Measurements from ENCODE around the gene GOLGA6L10. TPM values are rescaled to one million over a fixed set of nuclear protein-coding genes. Genes with fewer than 3 reads are reported as not detected.
A peak's percentile ranks its signal among the peaks of the same experiment; 100 is the strongest.
"Not testable (repeated sequence)": the region's sequence is repeated elsewhere in the genome, so short reads cannot be mapped to it uniquely, and the experiment has no call there.

The GOLGA6L10 gene
- total and polyA plus RNA-seq, 9 of the 15 experiments (the other 6 are each of a cell fraction or from before 2014, with no cell fraction given): 0.32 to 7.1 (median 2.0) TPM

DNA sequence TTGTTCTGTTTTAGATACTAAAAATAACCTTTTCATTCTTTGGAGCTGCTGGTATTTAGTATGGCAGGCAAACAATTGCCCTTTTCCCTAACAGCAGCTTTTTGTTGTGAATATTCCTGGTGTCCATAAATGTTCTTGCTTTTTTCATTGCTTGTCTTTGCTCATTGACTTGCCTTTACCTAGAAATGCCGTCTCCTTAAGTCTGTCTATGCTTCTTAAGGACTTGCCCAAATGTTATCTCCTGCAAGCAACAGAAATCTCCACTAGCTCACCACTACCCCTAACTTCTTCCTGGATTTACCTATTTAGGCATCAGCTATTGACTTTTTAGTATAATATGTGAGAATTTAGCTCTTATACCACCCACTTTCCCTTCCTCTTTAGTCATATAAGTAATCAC lies 42.8 kb upstream of the GOLGA6L10 start:
- H4K20me1 ChIP-seq (replicated peaks; ENCODE audit: control insufficient read depth, insufficient read depth, low read length); H2AFZ ChIP-seq (ENCODE audit: low read depth, low read length); H3K9me3 ChIP-seq (replicated peaks; ENCODE audit: control insufficient read depth, insufficient read depth, low read depth, low read length); H3K9me1 ChIP-seq (ENCODE audit: control insufficient read depth, insufficient read depth, low read length); H3K4me2 ChIP-seq (ENCODE audit: insufficient read depth, low read length); BruUV-seq (replicated peaks); intact Hi-C loops (cut with micrococcal nuclease); FAIRE-seq; CTCF ChIA-PET (ENCODE audit: low intra/inter-chr PET ratio); H3K27me3 ChIP-seq (ENCODE audit: control insufficient read depth in 2 of 2, insufficient read depth in 2 of 2, low read length in 2 of 2); H3K36me3 ChIP-seq (ENCODE audit: control insufficient read depth, insufficient read depth, low read length); H3K4me3 ChIP-seq: not testable (repeated sequence)
- Histone ChIP-seq H3K27ac (ENCODE audit: extremely low read depth, low read depth, low read length) (peak overlapping the region; percentile 41; the same call in 2 of the 3 replicates), H3K4me1 (replicated peaks in 1 of 2; ENCODE audit: control insufficient read depth in 2 of 2, insufficient read depth in 2 of 2, low read length in 2 of 2) (peaks cover 0 to 12% of the 10 kb centered on the region in 2 experiments; a peak in 4 of 5 replicates), H3K9ac (ENCODE audit: insufficient read depth in 1 of 2, low read depth in 2 of 2, low read length in 2 of 2) (0 out of 4 replicates have a peak overlapping the region, but pooled peaks of 1 of the 2 experiments have one; percentile 32), H3K79me2 (ENCODE audit: control insufficient read depth, insufficient read depth, low read length) (peaks cover 36% of the 10 kb centered on the region; the same call in 2 of the 3 replicates)
- 0% methylated on average over 1 of the region's 1 CpG for WGBS (ENCODE audit: insufficient coverage, low coverage, missing lambda C conversion rate)
- POLR2A ChIA-PET: interaction anchor here (1.4 kb wide), 1 partner anchor 16 kb away, joined by 3 read pairs; no protein-coding TSS in a partner anchor
- peak; percentile 21; the same call in 1 of the 2 replicates for TF ChIP-seq SMARCA4 (IDR thresholded peaks at IDR 0.05)
- TF ChIP-seq, protein P1, sequence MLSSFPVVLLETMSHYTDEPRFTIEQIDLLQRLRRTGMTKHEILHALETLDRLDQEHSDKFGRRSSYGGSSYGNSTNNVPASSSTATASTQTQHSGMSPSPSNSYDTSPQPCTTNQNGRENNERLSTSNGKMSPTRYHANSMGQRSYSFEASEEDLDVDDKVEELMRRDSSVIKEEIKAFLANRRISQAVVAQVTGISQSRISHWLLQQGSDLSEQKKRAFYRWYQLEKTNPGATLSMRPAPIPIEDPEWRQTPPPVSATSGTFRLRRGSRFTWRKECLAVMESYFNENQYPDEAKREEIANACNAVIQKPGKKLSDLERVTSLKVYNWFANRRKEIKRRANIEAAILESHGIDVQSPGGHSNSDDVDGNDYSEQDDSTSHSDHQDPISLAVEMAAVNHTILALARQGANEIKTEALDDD (IDR thresholded peaks at IDR 0.05): peak; percentile 51; the same call in 1 of the 2 replicates
- DNase-seq (ENCODE audit: extremely low read depth in 1 of 4, low spot score in 3 of 4) (peak in 1 of 4 experiments; percentile 51), ATAC-seq (peak; percentile 52; the same call in 2 of the 3 replicates)
- in situ Hi-C loops (cut with MboI): loop anchor here (25.0 kb wide), 1 partner anchor 1945 kb away; no protein-coding TSS in a partner anchor

DNA sequence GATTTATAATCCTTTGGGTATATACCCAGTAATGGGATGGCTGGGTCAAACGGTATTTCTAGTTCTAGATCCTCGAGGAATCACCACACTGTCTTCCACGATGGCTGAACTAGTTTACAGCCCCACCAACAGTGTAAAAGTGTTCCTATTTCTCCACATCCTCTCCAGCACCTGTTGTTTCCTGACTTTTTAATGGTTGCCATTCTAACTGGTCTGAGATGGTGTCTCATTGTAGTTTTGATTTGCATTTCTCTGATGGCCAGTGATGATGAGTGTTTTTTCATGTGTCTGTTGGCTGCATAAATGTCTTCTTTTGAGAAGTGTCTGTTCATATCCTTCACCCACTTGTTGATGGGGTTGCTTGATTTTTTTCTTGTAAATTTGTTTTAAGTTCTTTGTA lies 40.9 kb upstream of the GOLGA6L10 start:
- 13% methylated on average over 3 of the region's 3 CpGs for WGBS (ENCODE audit: insufficient coverage, low coverage, missing lambda C conversion rate)
- POLR2A ChIA-PET; H3K27me3 ChIP-seq (ENCODE audit: control insufficient read depth in 2 of 2, insufficient read depth in 2 of 2, low read length in 2 of 2); BruUV-seq (replicated peaks); H3K9me1 ChIP-seq (ENCODE audit: control insufficient read depth, insufficient read depth, low read length); H3K27ac ChIP-seq (ENCODE audit: extremely low read depth, low read depth, low read length); DNase-seq (ENCODE audit: extremely low read depth in 1 of 4, low spot score in 3 of 4); intact Hi-C loops (cut with micrococcal nuclease); H3K4me3 ChIP-seq; H3K36me3 ChIP-seq (ENCODE audit: control insufficient read depth, insufficient read depth, low read length); H3K9me3 ChIP-seq (replicated peaks; ENCODE audit: control insufficient read depth, insufficient read depth, low read depth, low read length); H2AFZ ChIP-seq (ENCODE audit: low read depth, low read length); ATAC-seq; H3K4me2 ChIP-seq (ENCODE audit: insufficient read depth, low read length); H4K20me1 ChIP-seq (replicated peaks; ENCODE audit: control insufficient read depth, insufficient read depth, low read length); FAIRE-seq; H3K9ac ChIP-seq (ENCODE audit: insufficient read depth in 1 of 2, low read depth in 2 of 2, low read length in 2 of 2): not testable (repeated sequence)
- in situ Hi-C loops (cut with MboI): loop anchor here (25.0 kb wide), 1 partner anchor 1947 kb away; no protein-coding TSS in a partner anchor
- Histone ChIP-seq H3K79me2 (ENCODE audit: control insufficient read depth, insufficient read depth, low read length) (peaks cover 45% of the 10 kb centered on the region; the same call in 2 of the 3 replicates), H3K4me1 (replicated peaks in 1 of 2; ENCODE audit: control insufficient read depth in 2 of 2, insufficient read depth in 2 of 2, low read length in 2 of 2) (peaks cover 0 to 15% of the 10 kb centered on the region in 2 experiments; a peak in 4 of 5 replicates)
- TF ChIP-seq, protein P2, sequence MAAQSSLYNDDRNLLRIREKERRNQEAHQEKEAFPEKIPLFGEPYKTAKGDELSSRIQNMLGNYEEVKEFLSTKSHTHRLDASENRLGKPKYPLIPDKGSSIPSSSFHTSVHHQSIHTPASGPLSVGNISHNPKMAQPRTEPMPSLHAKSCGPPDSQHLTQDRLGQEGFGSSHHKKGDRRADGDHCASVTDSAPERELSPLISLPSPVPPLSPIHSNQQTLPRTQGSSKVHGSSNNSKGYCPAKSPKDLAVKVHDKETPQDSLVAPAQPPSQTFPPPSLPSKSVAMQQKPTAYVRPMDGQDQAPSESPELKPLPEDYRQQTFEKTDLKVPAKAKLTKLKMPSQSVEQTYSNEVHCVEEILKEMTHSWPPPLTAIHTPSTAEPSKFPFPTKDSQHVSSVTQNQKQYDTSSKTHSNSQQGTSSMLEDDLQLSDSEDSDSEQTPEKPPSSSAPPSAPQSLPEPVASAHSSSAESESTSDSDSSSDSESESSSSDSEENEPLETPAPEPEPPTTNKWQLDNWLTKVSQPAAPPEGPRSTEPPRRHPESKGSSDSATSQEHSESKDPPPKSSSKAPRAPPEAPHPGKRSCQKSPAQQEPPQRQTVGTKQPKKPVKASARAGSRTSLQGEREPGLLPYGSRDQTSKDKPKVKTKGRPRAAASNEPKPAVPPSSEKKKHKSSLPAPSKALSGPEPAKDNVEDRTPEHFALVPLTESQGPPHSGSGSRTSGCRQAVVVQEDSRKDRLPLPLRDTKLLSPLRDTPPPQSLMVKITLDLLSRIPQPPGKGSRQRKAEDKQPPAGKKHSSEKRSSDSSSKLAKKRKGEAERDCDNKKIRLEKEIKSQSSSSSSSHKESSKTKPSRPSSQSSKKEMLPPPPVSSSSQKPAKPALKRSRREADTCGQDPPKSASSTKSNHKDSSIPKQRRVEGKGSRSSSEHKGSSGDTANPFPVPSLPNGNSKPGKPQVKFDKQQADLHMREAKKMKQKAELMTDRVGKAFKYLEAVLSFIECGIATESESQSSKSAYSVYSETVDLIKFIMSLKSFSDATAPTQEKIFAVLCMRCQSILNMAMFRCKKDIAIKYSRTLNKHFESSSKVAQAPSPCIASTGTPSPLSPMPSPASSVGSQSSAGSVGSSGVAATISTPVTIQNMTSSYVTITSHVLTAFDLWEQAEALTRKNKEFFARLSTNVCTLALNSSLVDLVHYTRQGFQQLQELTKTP (IDR thresholded peaks at IDR 0.05; ENCODE audit: low read depth in 1 of 2, partially characterized antibody in 2 of 2): peak in 1 of 2 experiments; percentile 53
- TF ChIP-seq SMARCA5 (IDR thresholded peaks at IDR 0.05): peak; percentile 33; the same call in 1 of the 2 replicates
- TF ChIP-seq ZNF184 (CRISPR knock-in tag; IDR thresholded peaks at IDR 0.05): peak; percentile 71
- peak; percentile 21 to 47; a peak in 1 of 4 replicates for TF ChIP-seq KDM1A (IDR thresholded peaks at IDR 0.05)
- 0 out of 2 replicates have a peak, but pooled peaks have one; percentile 15 for TF ChIP-seq HLTF (IDR thresholded peaks at IDR 0.05)
- CTCF ChIA-PET (ENCODE audit: low intra/inter-chr PET ratio): interaction anchor here (0.7 kb wide), 1 partner anchor 438 kb away, joined by 4 read pairs; no protein-coding TSS in a partner anchor

Measured in K562 (cell line).